IPS-NIHi11 (cell line): ENCODE data around the gene ADSS1.

Experiments
- DNase-seq: peaks from one replicate; pipeline ENCODE4 v3.0.0; 2012; ENCODE audit warnings: mixed read lengths, low spot score

ADSS1 gene

DNA sequence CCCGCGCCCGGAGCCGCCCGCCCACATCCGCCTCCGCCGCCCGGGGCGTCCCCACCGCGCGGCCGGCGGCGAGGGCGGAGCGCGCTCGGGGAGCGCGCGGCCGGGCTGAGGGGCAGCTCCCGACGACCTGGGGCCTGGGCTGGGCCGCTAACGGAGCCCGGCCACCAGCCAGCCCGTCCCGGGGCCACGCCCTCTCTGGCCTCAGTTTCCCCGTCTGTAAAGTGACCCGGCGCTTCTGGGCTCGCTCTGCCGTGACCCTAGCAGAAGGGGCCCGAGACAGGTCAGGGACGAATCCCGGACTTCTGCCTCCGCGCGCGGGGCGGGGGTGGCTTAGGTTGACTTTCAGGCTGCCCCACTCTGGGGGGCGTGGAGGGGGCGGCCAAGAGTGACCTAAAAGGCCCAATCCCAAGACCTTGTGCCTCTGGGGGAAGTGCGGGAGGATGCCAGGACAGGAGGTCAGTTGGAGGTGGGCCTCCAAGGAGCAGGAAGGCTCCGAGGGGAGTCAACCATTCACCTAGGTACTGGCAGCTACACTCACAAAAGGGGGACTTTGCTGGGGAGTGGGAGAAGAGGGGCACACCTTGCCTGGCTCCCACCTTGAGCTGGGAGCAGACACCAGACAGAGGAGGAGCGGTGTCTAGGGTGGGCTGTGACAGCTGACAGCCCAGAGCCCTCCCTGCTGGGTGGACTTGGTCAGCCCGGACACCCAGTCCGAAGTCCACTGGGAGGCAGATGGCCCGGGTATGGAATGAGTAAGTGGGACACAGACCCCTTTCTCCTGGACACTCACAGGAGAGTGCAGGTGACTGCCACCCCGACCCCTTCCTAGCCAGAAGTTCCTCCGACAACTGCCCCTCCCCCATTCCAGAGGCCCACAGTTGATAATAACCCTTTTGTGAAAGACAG is 72.0 kb downstream of the ADSS1 start:
- DNase-seq: peak; percentile 88

DNA sequence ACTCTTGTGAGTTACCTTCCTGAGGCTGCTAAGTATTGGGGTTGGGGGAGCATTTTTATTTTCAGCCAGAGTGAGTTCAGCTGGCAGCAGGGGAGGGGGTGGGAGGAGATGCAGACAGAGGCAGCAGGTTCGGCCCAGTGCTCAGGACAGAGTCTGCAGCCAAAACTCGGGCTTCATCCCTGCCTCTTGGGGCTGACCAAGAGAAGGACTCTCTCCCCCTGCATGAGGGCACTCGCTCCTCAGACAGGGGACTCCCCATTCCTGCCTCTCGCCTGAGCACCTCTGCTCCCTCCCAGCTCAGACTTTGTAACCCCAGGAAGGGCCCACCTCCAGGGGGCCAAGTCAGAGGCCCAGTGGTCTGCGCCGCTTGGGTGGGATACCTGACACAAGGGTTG is 72.7 kb downstream of the ADSS1 start:
- DNase-seq: no peak
